Pancreas (tissue), 10 donors: ENCODE results near the gene SLC39A3. TPM values are rescaled to one million over a fixed set of nuclear protein-coding genes. Genes with fewer than 3 reads are reported as not detected.

Experiments
- ATAC-seq, 4 donors: fragments of 200-7000 bp; cut with Tn5 transposase; one replicate each; pipeline versions ENCODE4 v1.8.0 to v1.9.1; 2020; ENCODE audit warnings: mild to moderate bottlenecking in 4 of 4, moderate library complexity in 4 of 4
- DNase-seq, 6 donors: peaks; one replicate each; pipeline ENCODE4 v3.0.0-alpha.2; 2020
- FAIRE-seq: peaks from 2 replicates; lab custom pipeline; 2012; peaks lifted over from hg19 to GRCh38; lab: Jason Lieb, UNC
- H3K27ac ChIP-seq, 4 donors: fragments of 200-600 bp; sonication (generic); 1 replicate in 3 of 4; 2 replicates in 1 of 4; pipeline versions ENCODE4 v1.5.0 to v1.8.0; 2020
- H3K27me3 ChIP-seq, 4 donors: fragments of 200-600 bp; one replicate each; pipeline ENCODE4 v1.8.0; 2021
- H3K36me3 ChIP-seq, 3 donors: fragments of 200-600 bp; sonication (generic) in 1 of 3; one replicate each; pipeline versions ENCODE4 v1.5.0 to v1.8.0; 2020 to 2021
- H3K4me1 ChIP-seq, 3 donors: fragments of 200-600 bp; one replicate each; pipeline ENCODE4 v1.8.0; 2021
- H3K4me3 ChIP-seq, 4 donors: fragments of 200-600 bp; sonication (generic) in 2 of 4; one replicate each; pipeline versions ENCODE4 v1.5.0 to v1.8.0; 2020 to 2021
- H3K9me3 ChIP-seq, 4 donors: fragments of 200-600 bp; one replicate each; pipeline ENCODE4 v1.8.0; 2021
- CTCF ChIP-seq, 4 donors: fragments of 200-600 bp; sonication (generic) in 3 of 4; IDR thresholded peaks; one replicate each; pipeline versions ENCODE4 v1.5.0 to v1.8.0; 2021; ENCODE audit warnings: antibody characterized with exemption in 4 of 4
- WGBS, 2 donors: extraction: QIAGEN DNeasy Blood & Tissue Kit; methylation state at CpG; one replicate each; pipeline ENCODE4 v1.1.7; 2013; 5-methylcytosine and 5-hydroxymethylcytosine counted together
- intact Hi-C, 3 donors: fragments of 100-400 bp; cut with DNase I; formaldehyde crosslinking; loops; one replicate each; pipeline versions ENCODE4 v1.11.1 to v1.14.2; 2022
- polyA plus RNA-seq, 2 donors: library from polyadenylated mRNA; stranded (reverse); fragments of 200-250 nt; gene quantifications; one replicate each; pipeline ENCODE4 v1.2.3, GENCODE V29; 2013
- total RNA-seq, 6 donors: library from RNA; stranded (reverse); fragmentation: NEBNext Ultra II Directional in 4 of 6; extraction: Animal tissue kit (Norgen Biotek cat#: 25700) in 4 of 6; gene quantifications; one replicate each; pipeline versions ENCODE4 v1.2.1 to v1.2.4, GENCODE V29; 2021 to 2023
- donor health status: healthy with polysubstance abuse.
- donor health status: DM: no; HTN: no; CAD: no; lungs with moderate emphysema.
- donor health status: DM: no; HTN: no; CAD: no.
- donor health status: control.
- donor health status: control.
- donor health status: Bipolar disorder and iron deficiency.
- donor health status: DM: yes; HTN: yes; CAD: no.
- donor health status: DM: no; HTN: no; CAD: no.
- donor health status: DM: no; HTN: no; CAD: no.
- donor health status: DM: yes; HTN: yes; CAD: no.

Gene SLC39A3
- total and polyA plus RNA-seq, 8 donors, result 8.7 to 25.6 (median 13.0) TPM

- WGBS, 2 donors, result 77 to 89% methylated on average over 5 of the region's 5 CpGs
- peak overlapping the region in 2 of 4 donors; percentile 76 to 81 for H3K27ac ChIP-seq
- FAIRE-seq, result no peak
These were observed 45.6 kb downstream of the SLC39A3 start for GRCh38 chr19:2694196-2694595.

GRCh38 chr19:2693492-2694160 is 46.2 kb downstream of the SLC39A3 start:
- Histone ChIP-seq H3K4me1 (peaks cover 0 to 5% (median 0%) of the 10 kb centered on the region in 3 donors), H3K9me3 (no peaks in the 10 kb centered on the region), H3K4me3 (no peak overlapping the region), H3K36me3 (no peaks in the 10 kb centered on the region), H3K27ac (peak overlapping the region in 1 of 4 donors; percentile 81), H3K27me3 (no peaks in the 10 kb centered on the region)
- no peak for ATAC-seq
- WGBS, 2 donors, result 46 to 49% methylated on average over 12 of the region's 12 CpGs
- no peak for TF ChIP-seq CTCF (IDR thresholded peaks at IDR 0.05)
- intact Hi-C loops, result no loop called here
- no peak for DNase-seq
- no peak for FAIRE-seq

More at GRCh38 chr19:2694196-2694595, 45.6 kb downstream of the SLC39A3 start:
- no peaks in the 10 kb centered on the region for H3K9me3 ChIP-seq
- DNase-seq (no peak), ATAC-seq (no peak)
- TF ChIP-seq CTCF (IDR thresholded peaks at IDR 0.05), result no peak
- H3K4me1 ChIP-seq, result peaks cover 0 to 5% (median 0%) of the 10 kb centered on the region in 3 donors
- intact Hi-C loops, result no loop called here
- no peaks in the 10 kb centered on the region for H3K36me3 ChIP-seq
- no peaks in the 10 kb centered on the region for H3K27me3 ChIP-seq
- H3K4me3 ChIP-seq, result no peak overlapping the region

- H3K27ac ChIP-seq, result no peak overlapping the region
- ATAC-seq, result no peak
- no peaks in the 10 kb centered on the region for H3K9me3 ChIP-seq
- no peaks in the 10 kb centered on the region for H3K27me3 ChIP-seq
- TF ChIP-seq CTCF (IDR thresholded peaks at IDR 0.05), result no peak
- FAIRE-seq, result no peak
- no peak for DNase-seq
- no peaks in the 10 kb centered on the region for H3K36me3 ChIP-seq
- H3K4me3 ChIP-seq, result no peak overlapping the region
- intact Hi-C loops, result no loop called here
- WGBS, 2 donors, result 81 to 87% methylated on average over 9 of the region's 9 CpGs
- H3K4me1 ChIP-seq, result peaks cover 0 to 5% (median 0%) of the 10 kb centered on the region in 3 donors
These were observed 47.9 kb downstream of the SLC39A3 start for GRCh38 chr19:2691951-2692350.

GRCh38 chr19:2690856-2691255 is 49.0 kb downstream of the SLC39A3 start:
- intact Hi-C loops, result no loop called here
- ATAC-seq, result no peak
- no peak for FAIRE-seq
- Histone ChIP-seq H3K36me3 (no peaks in the 10 kb centered on the region), H3K4me1 (peaks cover 0 to 5% (median 0%) of the 10 kb centered on the region in 3 donors), H3K27me3 (no peaks in the 10 kb centered on the region), H3K27ac (no peak overlapping the region), H3K9me3 (no peaks in the 10 kb centered on the region), H3K4me3 (no peak overlapping the region)
- no peak for TF ChIP-seq CTCF (IDR thresholded peaks at IDR 0.05)
- DNase-seq, result no peak
- 89 to 94% methylated on average over 11 of the region's 11 CpGs for WGBS, 2 donors

DNA sequence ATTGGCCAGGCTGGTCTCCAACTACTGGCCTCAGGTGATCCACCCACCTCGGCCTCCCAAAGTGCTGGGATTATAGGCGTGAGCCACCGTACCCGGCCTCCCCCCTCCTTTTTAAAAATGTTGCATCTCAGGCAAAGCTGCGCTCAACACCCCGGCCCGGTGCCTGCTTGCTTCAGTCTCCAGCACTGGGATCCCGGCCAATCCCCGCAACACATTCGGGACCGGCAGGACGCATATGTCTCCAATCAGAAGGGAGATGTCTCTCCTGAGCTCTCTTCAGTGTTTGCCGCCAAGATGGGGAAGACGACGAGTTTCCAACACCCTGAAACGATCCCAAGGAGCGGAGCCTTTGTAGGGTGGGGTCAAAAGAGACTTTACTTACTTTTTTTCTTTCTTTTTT is 53.5 kb downstream of the SLC39A3 start:
- FAIRE-seq (no peak), DNase-seq (no peak)

More for the DNA sequence above, 53.5 kb downstream of the SLC39A3 start:
- no peak for TF ChIP-seq CTCF (IDR thresholded peaks at IDR 0.05)
- peak overlapping the region in 3 of 4 donors; percentile 66 to 81 (median 74) for H3K27ac ChIP-seq
- H3K4me3 ChIP-seq, result no peak overlapping the region
- no peaks in the 10 kb centered on the region for H3K27me3 ChIP-seq
- WGBS, 2 donors, result 84 to 88% methylated on average over 17 of the region's 17 CpGs
- no peaks in the 10 kb centered on the region for H3K4me1 ChIP-seq
- intact Hi-C loops, result no loop called here
- peak in 1 of 4 donors; percentile 17 for ATAC-seq
- H3K36me3 ChIP-seq, result no peaks in the 10 kb centered on the region
- H3K9me3 ChIP-seq, result no peaks in the 10 kb centered on the region
